Stimulated activated CD8-positive, alpha-beta memory T cell treated with anti-CD3 and anti-CD28 coated beads, Interleukin-12 subunit alpha, Interleukin-12 subunit beta, amount 100 ng/mL, for 1 hour (primary cell): ENCODE measurements around the gene TTC39C.

Source experiments
- DNase-seq: peaks from one replicate; pipeline ENCODE4 v3.0.0-alpha.2; 2020; ENCODE audit warnings: low read depth

Gene TTC39C

DNA sequence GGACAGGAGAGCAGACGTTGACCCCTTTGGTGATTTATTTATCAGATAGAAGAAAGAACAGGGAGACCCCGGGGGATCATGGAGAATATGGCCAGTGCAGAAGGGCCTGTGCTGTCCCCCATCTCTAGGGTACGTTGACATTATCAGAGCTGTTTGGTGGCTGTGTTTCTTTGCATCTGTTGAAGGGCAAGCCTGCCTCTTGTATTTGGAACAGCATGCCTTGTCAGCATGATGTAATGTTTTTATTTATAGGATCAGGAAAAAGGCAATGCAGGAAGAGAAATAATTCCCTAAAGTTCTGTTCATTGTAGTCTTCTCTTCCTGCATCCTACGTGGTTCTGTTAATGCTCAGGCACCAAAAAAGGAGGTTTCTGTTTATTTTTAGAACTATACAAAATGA lies 74.5 kb downstream of the TTC39C start:
- no peak for DNase-seq

DNA sequence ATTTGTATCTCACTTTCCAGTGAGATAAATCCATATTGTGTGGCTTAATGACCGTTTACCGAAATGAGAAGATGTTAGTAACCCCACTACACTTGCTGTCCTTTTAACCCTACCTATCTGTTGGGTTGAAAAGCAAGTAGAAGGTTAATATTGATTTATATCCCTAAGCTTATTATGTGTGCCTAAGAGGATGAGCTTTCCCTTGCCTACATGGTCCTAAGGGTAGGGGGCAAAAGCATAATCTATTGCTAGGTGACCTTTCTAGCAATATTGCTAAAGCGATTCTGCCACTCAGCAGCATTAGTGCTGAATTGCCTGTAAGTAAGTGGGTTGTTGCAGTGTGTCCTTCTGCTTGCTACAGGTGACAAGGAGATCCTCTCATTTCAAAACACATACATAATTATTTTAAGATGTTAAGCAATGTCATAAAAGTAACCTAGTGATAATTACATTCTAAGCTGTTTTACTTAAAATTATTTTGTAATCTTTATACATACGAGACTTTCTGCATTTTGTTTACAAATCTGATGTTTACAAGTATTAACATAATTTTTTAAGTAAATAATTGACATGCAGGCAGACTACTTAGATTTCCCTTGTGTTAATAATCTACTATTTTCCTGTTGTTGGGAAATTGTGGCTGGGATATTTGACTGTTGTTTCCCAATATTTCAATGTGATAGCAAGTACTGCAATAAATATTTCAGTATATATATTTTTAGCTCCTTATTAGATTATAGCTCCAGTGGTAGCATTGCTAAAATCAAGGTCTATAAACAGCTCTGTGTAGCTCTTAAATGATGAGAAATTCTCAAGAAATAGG lies 75.2 kb downstream of the TTC39C start:
- DNase-seq = no peak

DNA sequence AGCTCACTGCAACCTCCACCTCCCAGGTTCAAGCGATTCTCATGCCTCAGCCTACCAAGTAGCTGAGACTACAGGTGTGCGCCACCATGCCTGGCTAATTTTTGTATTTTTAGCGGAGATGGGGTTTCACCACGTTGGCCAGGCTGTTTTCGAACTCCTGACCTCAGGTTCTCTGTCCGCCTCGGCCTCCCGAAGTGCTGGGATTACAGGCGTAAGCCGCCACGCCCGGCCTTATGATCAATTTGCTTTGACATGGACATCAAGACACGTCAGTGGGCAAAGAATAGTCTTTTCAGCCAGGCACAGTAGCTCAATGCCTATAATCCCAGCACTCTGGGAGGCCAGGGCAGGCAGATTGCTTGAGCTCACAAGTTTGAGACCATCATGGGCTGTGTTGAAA lies 76.3 kb downstream of the TTC39C start:
- no peak for DNase-seq

DNA sequence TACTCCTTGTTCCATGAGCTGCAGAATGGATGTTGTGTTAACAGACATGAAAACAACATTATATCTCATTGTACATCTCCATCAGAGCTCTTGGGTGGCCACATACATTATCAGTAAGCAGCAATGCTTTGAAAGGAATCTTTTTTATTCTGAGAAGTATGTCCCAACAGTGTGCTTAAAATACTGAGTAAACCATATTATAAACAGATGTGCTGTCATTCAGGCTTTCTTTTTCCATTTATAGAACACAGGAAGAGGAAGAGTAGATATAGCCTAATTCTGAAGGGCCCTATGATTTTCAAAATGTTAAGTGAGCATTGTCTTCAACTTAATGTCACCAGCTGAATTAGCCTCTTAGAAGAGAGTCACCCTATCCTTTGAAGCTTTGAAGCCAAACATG lies 80.0 kb downstream of the TTC39C start:
- DNase-seq = no peak

DNA sequence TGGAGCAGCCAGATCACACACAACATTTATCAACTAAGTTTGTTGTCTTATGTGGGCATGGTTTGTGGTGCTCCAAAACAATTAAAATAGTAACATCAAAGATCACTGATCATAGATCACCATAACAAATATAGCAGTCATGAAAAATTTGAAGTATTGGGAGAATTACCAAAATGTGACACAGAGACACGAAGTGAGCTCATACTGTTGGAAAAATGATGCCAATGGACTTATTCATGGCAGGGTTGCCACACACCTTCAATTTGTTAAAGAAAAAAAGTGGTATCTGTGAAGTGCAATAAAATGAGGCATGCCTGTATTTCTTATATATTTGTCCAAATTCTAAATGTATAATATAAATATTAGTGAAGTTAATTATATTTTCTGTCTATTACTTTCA lies 81.4 kb downstream of the TTC39C start:
- no peak for DNase-seq

DNA sequence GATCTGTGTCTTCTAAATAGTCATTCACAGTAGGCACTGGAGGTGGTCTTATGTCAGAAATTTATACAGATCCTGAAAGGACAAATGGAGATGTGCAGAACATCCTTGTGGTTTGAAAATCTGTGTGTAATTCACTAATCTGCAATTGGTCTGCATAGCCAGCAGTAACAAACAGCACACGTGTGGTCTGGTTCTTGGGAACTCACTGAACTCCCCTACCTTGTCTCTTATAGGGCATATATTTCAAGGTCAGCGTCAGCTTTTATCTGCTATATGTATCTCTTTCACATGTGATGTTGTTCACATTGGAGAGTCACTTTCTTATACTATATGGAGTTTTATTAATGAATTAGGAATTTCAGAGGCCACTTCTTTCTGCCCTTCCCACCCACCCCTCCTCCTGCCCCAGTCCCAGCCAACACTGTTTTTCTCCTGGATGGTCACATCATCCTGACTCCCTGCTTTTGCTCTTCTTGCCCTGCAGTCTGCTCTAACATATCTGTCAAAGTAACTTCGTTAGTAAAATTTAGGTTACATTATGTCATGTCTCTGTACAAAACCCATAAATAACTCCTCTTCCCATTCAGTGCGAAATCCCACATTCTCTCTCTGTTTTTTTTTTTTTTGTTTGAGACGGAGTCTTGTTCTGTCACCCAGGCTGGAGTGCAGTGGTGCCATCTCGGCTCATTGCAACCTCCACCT lies 88.9 kb downstream of the TTC39C start:
- no peak for DNase-seq

DNA sequence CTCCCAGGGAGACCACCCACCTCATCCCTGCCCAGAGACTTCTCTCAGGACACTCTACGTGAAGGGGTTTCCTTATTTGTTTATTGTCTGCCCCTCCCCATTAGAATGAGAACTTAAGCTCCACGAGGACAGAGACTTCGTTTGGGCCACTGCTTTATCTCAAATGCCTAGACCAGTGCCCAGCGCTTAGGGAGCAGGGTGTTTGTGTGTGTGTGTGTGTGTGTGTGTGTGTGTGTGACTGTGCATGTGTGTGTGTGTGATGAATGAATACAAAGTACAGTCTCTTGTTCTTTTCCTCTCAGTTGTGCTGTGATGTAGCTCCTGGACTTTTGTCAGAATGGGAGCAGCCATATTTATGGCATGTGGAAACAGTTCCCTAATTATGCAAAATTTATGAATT lies 89.9 kb downstream of the TTC39C start:
- DNase-seq = no peak

DNA sequence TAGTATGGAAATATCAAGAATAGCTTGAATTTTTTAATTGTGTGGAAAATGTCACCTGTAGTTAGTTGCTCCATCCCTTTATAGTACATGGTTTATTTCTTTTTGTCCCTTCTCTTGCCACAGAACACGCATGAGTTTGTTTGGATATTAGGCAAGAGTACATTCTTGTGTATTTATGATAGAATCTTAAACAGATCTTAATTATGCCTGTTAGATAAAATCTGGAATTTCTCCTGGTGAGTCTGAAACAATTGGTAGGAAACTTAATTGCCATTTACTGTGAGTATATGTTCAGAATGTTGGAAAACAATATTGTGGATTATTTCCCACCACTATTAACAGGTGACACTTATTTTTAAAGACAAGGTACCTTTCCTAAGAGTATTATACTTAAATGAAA lies 94.1 kb downstream of the TTC39C start:
- no peak for DNase-seq

DNA sequence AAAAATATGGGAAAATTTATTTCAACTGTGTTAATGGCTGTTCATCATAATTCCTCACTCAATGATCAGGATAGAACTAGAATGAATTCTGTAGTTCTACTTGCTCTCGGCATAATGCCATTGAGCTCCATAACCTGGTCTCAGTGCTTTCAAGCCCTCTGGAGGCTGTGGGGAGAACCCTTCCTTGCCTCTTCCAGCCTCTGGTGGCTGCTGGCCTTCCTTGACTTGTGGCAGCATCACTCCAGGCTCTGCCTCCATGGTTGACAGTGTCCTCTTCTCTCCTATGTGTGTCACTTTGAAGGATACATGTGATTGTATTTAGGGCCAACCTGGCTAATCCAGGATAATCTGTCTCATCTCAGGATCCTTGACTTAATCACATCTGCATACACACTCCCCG lies 97.4 kb downstream of the TTC39C start:
- DNase-seq = no peak

DNA sequence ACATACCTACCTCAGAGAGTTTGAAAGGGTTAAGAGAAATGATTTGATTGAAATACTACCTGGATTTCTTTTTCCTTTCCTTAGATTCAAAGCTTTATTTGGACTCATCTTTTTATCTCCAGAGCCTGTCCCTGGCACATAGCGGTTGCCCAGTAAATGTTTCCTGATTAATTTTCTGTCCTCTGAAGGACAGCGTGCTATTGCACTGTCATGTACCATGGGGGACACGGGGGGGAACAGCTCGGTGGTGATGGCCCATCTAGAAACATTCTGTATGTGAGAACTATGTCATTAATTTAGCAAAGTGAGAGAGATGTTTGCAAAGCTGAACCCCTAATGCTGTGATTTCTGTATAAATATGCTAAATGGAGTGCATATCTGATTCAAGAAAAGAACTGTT lies 97.9 kb downstream of the TTC39C start:
- no peak for DNase-seq

DNA sequence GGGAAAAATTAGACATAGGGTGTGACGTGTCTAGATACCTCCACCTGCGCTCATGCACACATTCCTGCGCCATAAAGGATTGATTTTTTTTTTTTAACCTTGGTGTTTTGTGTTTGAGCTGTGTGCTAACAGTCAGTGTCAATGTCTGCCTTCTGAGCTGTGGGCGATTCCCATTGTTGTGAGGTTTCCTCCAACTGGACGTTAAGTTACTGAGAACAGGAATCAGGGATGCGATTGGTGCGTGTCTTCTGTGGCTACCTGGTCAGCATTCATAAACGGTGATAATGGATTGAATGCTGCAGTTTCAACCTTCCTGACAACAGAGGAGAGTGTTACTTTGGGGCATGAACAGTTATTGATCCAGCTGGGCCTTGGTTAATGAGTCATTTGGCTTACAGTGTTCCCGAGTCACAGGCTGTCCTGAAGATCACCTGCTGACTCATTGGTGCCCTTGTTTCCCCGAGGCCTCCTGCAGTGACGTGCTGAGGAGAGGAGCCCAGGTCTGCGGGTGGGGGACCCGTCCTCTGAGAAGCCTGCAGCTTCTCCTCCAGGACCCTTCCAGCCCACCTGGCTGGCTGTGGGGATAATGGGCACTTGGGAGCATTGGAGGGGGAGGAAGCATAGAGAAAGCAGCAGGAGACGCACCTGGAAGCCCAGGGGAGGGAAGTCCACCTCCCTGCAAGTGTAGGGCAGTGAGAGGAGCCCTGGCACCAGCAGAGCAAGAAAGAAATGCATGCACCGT lies 98.5 kb downstream of the TTC39C start:
- no peak for DNase-seq

DNA sequence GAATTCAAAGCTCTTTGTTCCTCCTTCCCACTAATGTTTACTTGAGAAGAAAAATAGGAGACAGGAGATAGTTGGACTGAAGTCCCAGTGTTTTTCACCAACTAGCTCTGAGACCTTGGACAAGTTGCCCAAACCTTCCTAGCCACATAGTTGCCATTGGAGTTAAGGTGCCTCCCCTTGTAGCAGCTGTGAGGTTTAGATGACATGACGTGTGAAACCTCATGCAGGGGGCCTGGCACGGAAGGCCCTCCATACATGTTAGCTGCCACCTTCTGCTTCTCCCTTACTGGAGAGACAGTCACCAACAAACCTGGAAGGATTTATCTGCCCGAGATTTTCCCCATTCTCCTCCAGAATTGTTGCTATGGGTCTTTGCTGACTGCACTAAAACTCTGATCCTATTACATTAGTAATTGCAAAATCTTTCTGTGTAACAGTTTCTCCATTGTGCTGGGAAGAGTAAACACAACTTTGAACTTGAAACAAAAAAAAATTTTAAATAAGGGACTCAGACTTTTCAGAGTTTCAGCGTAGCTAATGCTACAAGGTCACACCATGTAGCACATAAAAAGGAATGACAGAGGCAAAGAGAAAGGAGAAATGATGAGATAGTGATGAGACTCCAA lies 100.5 kb downstream of the TTC39C start:
- no peak for DNase-seq

DNA sequence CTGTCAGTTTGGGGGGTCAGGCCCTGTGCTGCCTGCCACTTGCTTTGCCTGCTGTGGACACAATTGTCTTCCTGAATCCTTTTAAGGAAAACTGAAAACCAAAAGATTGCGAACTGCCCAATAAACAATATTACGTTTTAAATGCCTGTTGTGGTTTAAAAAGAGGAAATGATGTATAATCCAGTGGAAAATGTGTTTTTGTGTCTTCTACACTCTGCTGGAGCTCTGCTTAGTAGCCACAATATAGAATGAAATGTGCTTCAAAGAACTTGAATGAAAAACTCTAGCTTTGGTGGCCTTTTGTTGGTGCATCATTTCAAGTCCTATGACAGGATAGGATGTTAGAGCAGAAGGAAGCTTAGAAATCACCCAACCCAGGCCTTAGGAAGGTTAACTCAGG lies 101.1 kb downstream of the TTC39C start:
- no peak for DNase-seq

DNA sequence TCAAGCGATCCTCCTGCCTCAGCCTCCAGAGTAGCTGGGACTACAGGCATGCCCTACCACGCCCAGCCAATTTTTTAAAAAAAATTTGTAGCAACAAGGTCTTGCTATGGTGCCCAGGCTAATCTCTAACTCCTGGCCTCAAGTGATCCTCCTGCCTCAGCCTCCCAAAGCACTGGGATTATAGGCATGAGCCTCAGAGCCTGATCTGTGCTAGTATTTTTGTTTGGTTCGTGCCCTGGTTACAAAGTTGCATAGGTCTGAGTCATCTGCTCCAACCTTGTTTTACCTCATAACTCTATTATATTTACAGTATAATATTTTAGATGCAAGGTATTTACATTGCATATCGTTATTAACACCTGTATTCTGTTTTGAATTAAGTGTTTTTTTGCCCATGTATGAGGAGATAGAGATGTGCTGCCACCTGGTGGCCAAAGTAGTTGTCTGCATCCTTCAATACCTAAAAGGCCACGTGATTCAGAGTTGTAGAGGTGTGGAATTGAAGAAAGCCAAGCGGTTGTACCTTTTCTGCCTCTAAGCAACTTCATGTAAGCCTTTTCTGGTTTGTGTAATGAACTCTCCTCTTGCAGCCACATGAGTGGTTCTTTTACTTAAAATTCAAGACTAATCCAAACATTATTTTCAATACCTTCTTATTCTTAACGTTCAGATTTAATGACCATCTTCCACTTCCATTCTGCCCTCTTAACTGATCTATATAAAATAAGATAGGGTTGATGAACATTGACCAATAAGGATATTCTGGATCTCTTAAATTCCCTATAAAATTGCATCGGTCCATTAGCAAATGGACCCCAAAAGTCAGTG lies 104.4 kb downstream of the TTC39C start:
- peak; percentile 70 for DNase-seq

DNA sequence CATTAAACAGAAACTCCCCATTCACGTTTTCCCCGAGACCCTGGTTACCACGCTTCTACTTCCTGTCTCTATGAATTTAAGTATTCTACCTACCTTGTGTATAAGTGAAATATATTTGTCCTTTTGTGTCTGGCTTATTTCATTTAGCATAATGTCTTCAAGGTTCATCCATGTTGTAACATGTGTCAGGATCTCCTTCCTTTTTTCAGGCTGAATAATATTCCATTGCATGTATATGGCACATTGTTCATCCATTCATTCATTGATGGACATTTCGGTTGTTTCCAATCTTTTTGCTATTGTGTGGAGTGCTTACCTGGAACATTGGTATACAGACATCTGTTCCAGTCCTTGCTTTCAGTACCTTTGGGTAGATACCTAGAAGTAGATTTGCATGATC lies 106.1 kb downstream of the TTC39C start:
- no peak for DNase-seq

DNA sequence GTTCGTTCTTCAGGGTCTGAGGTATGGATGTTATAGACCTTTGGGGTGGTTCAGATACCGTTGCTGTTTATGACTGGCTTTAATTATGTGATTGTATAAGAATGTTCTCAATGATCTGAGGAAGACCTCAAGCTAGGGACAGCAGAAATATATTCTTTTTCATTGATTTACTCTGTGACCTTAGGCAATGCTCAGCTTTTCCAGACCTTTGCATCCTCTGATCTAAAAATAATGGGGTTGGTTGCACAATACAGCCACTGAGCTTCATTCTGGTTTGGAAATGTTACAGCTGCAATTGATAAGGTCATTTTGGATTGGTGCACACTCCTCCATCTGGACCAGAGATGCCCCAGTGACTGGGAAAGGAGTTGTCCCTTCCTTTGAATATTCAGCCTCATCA lies 107.1 kb downstream of the TTC39C start:
- no peak for DNase-seq

DNA sequence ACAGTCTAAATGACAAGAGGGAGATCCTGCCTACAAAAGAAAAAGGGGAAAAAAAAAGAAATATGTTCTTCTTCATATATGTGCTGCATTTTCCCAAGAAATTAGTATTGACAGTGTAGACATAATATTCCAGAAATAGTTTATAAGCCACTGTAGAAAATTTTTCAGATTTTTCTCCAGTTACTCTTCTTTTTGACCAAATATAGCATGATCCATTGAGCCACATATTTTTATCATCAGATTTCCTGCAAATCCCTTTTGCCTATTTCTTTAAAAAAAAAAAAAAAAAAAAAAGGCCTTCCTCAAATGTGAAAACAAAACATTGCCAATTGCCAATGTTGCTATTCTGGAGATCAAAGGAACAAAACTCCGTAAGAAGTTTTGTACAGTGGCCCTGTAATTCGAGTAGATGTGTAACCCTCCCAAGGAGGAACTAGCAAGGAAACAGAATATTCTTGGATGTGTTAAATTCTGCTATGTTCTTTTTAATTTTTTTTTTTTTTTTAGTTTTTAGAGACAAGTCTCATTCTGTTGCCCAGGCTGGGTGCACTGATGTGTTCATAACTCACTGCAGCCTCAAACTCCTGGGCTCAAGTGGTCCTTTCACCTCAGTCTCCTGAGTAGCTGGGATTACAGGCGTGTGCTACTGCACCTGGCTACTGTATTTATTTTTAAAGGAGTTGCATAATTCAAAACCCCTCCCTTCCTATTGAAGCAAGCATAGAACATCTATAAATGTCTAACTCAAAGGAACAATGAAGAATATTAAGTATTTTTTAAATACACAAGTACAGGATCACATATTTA lies 111.8 kb downstream of the TTC39C start:
- DNase-seq = no peak

DNA sequence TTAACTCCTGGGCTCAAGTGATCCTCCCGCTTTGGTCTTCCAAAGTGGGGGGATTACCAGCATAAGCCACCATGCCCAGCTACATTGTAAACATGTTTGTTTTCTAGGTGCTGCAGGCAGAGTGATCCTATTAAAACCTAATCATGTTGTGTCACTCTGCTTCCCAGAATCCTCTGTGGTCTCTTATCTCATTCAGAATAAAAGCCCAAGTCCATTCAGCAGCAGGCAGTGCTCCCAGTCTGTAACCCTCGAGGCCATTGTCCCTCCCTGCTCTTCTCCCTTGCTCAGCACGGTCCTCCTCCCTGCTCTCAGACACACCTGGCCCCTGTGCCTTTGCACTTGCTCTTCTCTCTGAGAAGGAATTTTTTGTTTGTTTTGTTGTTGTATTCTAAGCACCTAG lies 113.2 kb downstream of the TTC39C start:
- DNase-seq = no peak

DNA sequence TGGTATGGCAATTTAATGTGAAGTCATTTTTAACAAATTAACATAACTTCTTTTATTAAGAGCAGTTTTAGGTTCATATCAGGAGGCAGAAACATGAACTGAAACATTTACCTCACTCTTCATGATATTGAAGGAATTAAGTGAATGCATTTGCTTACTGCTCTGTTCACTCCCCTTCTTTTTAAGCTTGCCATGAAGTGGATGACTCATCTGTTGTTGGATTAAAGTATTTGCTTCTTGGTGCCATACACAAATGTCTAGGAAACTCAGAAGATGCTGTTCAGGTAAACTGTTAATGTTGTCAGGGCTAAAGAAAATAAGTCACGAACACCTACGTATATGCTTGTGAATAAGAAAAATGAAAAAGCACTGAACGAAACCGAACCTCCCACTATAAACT lies 114.1 kb downstream of the TTC39C start:
- no peak for DNase-seq

DNA sequence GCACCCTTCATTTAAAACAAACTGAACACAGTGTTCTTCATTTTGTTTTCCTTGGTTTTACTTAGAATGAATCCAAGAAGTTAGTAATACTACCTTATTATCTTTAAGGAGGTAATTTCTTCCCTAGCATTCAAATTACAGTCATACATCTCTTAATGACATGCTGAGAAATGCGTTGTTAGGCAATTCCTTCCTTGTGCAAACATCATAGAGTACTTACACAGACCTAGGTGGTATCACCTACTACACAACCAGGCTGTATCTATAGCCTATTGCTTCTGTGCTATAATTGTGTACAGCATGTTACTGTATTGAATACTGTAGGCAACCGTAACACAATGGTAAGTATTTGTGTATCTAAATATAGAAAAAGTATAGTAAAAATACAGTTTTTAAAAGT lies 115.9 kb downstream of the TTC39C start:
- DNase-seq = no peak

DNA sequence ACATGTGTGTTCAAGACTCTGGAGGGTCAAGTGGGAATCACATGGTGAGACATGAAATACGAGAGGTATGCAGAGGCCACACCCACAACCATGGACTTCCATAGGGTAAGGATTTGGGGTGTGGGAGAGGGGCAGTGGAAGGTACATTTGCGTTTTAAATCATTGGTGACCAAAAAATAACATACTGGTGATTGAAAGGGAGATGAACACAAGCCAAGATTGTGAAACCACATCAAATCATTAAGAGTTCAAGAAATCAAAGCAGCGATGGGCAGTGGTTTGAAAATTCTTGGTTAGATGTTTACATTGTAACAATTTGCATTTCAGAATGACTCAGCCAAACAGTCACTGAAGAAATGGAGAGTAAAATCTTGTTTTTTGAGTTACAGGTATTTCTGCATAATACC lies 122.4 kb downstream of the TTC39C start:
- DNase-seq = no peak
